Effector CD8-positive, alpha-beta T cell (primary cell): ENCODE data around the gene ZNF511.

Experiments
- DNase-seq: peaks from one replicate; lab custom pipeline; 2025; lab: John Stamatoyannopoulos, UW

Gene ZNF511

DNA sequence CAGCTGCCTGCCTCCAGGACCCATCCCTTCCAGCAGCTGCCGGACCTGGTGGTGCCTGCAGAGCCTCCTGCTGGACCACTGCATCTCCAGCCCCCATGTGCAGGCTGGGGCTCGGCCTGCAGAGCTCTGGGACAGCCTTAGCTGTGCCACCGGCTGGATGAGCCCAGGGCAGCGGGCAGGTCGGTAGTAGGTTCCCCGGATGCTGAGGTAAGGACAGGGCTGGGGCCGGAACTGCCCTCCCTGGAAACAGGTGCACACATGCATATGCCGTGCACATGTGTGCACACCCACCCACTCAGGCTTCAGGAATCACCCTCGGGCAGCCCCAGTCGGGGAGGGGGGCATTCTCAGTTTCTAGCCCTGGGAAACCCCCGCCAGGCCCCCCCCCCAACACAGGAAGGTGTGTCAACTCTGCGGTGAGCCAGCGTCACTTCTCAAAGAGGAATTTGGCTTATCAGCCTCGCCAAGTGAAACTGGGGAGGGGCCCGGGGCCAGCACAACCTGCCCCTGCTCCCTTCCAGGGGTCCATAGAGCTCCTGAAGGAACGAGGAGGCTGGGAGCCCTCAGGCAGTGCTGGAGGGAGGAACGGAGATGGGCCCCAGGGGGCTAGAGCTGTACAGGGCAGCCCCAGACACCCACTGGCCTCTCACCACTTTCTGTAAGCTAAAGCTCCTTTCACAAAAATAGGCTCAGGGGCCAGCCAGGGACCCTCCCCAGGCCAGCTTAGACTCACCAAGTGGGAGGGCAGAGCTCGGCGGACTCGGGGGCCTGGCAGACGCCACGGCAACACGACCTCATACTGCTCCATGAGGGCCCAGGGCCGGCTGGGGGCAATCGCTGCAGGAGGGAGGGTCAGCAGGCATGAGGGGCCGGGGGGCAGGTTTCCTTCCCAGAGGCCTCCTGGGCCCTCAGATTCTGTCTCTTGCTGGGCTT lies 33.7 kb upstream of the ZNF511 start:
- peak; percentile 76 for DNase-seq

DNA sequence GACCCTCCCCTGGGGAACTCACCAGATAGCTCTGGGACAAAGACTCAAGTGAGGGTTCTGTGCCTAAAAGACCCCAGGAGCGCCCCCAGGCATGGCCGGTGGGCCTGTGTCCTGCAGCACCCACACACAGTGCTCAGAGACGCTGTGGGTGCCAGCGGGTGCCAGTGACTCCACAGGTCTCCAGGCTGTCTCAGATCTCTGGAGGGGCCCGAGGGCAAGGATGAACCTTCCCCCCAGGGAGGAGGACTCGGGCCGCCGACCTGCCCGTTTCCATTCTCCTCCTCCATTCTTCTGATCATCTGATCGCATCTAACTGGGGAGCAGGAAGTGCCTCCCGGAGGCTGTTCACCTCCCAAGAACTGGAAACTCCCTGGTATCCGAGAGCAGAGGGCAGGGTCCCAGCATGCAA lies 33.0 kb upstream of the ZNF511 start:
- DNase-seq = peak; percentile 18

DNA sequence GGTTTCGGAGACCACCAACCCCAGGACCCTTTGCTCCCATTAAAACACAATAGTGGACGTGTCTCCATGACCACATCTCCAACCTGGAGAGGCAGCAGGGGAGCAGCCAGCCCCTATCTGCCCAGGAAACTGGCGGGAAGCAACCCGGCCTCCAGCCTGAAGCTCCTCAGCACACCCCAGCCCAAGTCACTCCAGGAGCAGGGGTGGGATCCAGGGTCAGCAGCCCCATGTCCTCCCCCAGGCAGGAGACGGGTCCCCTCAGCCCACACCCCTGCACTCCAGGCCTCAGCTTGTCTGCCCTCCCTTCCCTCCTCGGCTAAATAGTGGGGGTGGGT lies 32.6 kb upstream of the ZNF511 start:
- DNase-seq = no peak

DNA sequence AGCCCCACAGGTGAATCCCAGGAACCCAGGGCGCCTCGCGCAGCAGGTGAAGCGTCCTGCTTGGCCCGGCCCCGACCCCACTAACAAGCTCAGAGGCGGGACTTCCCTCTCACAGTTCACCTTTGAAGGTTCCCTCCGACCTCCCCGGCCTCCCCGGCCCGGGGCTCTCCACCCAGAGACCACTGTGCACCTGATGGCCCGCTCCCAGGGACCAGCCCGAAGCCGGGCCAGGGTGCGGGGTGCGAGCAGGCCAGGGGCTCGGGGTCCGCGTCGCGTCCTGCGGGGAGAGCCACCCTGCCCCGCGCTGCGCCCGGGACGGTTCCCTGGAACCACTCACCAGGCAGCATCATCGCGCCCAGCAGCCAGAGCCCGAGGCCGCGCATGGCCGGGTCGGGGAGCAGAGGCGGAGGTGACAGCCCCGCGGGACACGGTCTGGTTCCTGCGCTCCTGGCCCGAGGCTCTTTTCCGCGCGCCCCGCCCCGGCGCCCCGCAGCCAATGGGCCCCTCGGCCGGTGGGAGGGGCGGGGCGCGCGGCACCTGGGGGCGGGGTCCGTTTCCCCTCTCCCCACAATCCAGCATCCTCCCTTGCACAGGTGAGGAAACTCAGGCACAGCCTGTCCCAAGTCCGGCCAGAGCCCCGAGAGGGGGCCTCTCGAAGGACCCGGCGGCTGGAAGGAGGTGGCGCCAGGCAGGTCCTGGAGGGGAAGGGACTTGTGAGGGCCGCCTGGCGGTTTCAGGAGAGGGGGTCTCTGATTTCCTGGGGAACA lies 32.1 kb upstream of the ZNF511 start, which contains the start of gene ADAM8:
Gene ADAM8, minus strand, starts transcription at position 434 of the 767 bp plus-strand sequence. Its CDS starts 51 bp downstream, at position 383.
- peak; percentile 47 for DNase-seq

DNA sequence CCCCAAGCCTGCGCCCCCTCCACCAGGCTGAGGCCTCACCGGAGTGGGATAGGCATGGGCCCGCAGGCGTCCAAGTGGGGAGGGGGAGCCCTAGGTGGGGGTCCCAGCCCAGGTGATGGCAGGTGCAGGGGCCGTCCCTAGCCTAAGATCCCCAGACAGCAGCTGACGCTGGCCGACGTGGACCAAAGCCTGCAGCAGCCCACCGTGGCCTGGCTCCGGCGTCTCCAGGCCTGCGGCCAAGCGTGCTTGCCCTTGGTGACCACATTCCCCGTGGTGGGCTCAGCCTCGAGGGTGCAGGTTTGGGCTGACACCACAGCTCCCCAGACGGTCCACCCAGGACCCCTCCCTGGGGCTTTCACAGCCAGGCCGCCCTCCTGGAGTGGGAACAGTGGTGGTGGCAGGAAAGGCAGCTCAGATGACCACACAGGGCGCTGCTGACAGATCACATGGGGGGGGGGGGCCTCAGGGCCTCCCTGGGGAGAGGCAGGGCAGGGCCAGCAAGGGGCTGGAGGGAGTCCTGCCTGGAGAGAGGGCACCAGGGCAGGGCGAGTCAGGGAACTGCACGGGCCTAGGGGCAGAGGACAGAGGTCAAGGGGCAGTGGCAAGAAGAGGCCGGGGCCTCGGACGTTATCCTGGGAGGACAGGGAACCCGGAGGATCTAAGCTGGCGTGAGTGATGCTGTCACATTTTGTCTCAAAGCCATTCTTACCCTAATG lies 31.3 kb upstream of the ZNF511 start:
- DNase-seq = no peak

DNA sequence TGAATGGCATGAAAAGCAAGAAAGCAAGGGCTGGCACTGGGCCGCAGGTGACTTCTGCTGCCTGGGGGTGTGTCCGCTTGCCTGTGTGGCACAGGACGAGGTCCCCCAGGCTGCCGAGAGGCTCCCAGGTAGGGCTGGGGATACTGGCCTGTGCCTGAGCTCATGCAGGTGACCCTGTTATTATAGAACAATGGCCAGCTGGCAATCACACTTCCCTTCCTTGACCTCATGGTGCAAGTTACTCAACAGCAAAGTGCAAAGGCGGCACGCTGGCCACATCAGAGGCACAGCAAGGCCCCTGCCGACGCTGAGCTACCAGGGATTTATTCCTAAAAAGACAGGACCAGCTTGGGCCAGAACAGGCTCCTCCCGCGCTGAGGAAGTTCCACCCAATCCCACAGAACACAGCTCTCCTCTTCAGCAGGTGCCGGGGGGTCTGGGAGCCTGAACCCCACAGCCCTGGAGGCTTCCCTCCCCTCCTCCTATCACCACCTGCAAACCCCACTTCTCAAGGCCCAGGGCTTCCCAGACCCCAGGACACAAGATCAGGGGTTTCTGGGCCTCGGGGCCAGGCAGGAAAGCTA lies 30.6 kb upstream of the ZNF511 start:
- DNase-seq = no peak

DNA sequence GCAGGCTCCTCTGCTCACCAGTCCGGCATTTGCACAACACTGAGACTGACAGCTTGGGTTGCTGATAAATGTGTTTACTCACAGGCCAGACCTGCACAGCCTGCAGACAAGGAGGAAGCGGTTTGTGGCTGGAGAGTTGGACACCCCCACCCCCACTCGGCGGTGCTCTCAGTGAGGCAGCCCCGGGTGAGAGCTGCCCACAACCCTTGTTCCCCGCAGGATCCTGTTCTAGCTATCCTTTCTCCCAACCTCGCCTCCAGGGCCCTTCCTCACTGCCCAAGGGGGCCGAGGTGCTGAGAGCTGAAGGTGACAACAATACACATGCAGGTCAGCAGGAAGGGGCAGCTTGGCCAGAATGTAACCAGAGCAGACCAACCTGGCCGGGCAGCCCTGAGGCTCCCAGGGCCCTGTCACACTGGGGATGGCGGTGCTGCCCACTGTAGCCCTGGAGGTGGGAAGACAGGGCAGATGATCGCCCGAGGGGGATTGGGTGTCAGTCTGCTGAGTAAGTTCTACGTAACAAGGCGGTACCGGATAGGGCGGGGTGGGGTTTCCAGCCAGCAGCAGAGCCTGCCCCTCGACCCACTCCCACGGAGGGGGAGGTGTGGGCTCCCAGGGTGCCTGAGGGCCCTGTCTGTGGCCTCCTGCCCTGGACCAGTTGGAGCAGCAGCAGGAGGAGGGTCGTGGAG lies 30.0 kb upstream of the ZNF511 start:
- no peak for DNase-seq

DNA sequence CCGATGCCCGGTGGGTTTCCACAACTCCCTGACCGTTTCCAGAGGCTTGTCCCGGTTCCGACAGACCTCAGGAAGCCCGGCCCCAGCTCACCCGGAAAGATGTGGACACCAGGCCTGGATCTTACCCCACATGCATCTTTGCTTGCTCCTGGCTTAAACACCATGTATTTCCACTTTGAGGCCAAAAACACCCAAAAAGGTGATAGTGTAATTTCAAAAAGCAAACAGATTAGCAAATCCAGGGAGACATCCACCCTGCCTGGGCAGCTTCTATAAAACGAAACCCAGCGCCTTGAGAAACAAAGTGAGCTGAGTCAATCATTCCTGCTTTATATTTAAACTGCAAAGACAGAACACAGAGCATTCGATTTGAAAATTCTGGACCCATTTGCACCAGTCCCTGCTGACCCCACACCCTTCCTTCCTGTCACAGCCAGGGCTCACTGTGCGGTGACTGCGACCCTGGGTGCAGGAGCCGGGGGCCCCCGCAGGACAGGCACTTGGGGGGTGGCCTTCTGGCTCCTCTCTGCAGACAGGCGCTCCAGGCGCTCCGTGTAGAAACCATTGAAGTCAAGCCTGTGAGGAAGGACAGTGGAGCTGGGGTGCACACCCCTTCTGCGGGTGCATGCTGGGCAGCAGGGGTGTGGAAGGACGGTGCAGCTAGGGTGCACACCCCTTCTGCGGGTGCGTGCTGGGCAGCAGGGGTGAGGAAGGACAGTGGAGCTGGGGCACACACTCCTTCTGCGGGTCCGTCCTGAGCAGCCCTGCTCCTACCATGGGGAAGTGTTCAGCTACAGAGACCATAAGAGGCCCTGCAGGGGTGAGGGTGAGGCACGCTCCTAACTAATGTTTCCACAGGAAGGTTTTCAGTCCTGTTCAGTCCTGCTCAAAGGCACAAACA lies 29.1 kb upstream of the ZNF511 start:
- DNase-seq = no peak

DNA sequence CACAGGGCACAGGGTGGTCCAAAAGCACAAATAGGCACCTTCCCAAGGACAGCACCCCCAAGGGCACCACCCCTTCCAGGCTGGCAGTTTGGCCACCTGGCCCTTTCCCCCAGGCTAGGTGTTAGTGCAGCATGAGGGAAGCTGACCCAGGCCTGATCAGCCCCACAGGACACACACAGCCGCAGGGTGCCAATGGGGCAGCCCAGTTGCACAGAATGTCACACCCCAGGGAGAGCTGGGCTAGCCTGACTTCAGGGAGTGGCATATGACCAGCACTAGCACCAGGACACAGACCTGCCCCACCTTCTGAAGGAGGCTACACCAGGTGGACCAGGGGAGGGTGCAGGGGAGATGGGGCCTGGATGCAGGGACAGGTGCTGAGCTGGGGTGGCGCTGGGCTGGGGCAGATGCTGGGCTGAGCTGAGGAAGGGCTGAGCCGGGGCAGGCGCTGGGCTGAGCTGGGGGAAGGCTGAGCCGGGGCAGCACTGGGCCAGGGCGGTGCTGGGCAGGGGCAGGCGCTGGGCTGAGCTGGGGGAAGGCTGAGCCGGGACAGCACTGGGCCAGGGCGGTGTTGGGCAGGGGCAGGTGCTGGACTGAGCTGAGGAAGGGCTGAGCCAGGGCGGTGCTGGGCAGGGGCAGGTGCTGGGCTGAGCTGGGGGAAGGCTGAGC lies 28.2 kb upstream of the ZNF511 start:
- no peak for DNase-seq

DNA sequence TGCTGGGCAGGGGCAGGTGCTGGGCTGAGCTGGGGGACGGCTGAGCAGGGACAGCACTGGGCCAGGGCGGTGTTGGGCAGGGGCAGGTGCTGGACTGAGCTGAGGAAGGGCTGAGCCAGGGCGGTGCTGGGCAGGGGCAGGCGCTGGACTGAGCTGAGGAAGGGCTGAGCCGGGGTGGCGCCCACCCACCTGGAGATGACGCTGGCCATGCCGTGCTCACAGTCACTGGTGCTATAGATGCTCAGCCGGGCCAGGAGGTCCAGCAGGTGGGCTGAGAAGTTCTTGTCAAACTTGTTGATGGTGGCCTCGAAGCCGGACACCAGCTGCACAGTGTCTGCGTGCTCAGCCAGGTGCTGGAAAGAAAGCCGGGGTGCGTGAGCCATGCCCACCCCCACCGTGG lies 27.6 kb upstream of the ZNF511 start:
- no peak for DNase-seq

DNA sequence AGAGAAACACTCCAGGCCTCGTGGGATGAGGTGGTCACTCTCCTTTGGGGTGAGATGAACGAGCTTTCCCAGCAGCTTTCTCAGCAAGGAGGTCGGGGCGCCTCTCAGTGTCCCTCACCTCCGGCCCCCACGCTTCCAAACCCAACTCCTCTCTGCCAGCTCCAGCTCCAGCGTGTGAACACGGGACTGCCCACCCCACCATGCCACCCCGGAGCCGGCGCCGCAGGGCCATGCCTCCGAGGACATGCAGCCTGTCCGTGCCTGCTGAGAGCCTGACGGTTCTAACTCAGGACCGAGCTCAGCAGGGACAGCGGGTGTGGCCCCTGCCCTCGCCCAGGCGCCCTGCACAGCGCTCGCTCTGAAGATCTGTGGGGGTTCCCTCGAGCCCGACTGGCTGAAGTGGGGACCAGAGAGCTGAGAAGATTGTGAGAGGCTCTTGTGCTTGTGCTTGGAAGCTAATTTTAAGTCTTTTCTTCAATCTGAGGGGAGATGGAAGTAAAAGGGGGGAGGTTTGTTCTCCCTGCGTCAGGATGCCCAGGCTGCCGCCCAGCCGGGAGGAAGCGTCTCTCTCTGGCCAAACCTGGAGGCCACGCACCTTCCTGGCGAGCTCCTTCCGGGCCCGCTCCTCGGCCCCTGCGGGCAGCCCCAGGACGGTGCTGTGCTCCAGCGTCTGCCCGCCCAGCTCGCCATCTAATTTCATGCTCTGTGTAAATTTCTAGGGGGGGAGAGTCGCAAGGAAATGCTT lies 26.9 kb upstream of the ZNF511 start:
- no peak for DNase-seq

DNA sequence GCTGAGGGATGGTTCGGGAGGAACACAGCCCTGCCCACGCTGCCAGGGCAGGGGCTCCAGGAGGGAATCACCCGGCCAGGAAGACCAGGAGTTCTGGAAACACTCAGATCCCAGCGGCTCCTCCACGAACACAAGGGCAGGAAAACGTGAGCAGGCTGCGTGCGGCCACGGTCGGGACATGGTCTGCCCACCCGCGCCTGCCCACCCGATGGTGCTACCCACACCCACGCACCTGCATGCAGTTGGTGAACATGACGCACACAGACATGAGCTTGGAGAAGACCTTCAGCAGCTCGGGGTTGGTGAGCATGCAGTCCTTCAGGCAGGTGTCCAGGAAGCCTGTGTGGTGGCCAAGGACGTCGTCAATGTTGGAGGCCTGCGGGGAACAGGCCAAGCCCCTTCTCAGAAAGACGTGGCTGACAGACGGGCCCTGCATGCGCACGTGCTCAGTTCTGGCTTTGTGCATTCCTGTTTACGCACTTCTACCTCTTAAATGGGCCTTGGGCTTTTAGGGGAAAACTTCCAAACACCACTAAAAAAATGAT lies 25.8 kb upstream of the ZNF511 start:
- DNase-seq = no peak

DNA sequence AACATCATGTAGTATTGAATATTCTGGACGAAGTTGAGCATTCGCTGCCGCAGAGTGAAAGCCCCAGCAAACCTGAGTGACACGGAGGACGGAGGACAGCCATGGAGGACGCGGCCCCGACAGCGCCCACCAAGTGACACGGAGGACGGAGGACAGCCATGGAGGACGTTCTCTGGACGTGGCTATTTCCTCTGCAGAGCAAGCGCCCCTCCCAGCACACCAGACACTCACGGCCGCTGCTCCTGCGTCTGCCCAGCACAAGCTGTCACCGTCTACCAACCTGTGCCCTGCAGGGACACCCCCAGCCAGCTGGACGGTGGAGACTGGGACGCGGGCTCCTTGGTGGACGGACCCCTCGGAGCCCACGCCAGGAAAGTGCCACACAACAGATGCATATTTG lies 24.8 kb upstream of the ZNF511 start:
- no peak for DNase-seq

DNA sequence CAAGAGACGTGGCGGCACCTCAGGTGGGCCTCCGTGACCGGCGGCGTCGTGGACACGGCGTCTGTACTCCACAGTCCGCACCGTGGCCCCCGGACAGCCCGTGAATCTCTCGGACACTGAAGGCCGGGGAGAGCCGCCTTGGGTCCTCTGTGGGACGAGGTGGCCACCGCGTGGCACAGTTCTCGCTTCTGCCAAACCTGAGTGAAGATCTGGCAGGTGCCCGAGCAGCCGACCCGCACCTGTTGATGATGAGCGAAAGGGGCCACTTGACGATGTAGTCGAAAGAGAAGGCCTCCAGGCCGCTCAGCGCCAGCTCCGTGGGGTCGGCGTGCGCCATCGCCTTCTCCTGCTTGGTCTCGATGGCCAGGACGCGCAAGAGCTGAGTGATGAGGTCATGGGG lies 23.5 kb upstream of the ZNF511 start:
- no peak for DNase-seq

DNA sequence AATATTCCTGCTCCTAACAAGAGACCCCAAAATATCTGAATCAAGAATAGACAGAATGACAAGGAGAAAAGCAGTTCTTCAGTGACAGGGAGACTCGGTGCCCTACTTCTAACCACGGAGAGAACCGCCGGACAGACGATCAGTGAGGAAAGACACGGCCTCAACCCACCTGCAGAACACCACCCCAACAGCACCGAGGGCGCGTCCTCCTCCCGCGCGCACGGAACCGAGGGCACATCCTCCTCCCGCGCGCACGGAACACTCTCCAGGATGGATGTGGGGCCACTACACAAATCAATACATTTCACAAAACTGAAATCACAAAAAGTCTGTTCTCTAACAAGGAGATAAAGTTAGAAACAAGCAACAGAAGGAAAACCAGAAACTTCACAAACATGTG lies 22.3 kb upstream of the ZNF511 start:
- DNase-seq = no peak

DNA sequence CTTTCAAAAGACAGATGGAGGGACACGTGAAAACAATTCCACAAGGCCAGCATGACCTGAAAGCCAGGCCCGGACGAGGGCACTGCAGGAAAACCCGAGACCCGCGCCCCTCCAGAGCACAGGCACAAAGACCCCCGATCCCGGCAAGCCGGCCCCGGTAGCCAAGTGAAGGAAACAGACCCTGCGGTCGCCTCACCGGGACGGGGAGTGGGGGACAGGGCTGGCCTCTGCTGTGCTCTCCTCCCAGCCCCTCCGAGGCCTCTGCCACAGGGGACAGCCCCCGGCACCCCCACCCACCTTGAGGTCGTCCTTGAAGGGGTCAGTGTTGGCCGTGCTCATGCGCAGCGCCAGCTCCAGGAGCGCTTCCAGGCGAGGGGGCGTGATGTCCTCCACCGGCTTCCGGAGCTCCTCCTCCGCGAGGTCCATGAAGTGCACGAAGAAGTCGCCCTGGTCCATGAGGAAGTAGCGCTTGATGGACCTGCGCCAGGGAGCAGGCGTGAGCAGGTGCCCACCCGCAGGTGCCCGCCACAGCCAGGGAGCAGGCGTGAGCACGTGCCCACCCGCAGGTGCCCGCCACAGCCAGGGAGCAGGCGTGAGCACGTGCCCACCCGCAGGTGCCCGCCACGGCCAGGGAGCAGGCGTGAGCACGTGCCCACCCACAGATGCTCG lies 20.7 kb upstream of the ZNF511 start:
- DNase-seq = no peak

DNA sequence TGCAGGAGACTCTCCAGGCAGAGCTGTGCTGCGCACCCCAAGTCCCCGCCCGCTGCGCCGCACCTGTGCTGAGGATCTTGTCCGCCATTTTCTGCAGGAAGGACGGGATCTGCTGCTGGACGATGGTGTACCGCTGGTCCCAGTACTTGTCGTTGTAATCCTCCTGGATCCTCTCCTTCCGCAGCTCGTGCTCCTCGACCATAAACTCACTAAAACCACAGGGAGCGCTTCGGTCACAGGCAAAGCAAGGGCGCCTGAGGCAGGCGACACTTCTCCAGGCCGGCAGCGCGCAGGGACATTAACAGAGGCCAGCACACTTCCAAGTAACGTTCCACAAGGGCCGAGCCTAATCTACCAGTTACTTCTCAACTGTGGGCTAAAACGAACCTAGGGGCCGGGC lies 19.0 kb upstream of the ZNF511 start:
- DNase-seq = no peak
